A204.1 (cell line): ENCODE measurements around the gene TRANK1.
"Not testable (repeated sequence)": the region's sequence is repeated elsewhere in the genome, so short reads cannot be mapped to it uniquely, and the experiment has no call there.

Experiments
- FAIRE-seq: peaks from 2 replicates; lab custom pipeline; 2012; peaks lifted over from hg19 to GRCh38; lab: Jason Lieb, UNC

TRANK1 gene

GRCh38 chr3:36892457-36893136 is 52.3 kb downstream of the TRANK1 start:
- no peak for FAIRE-seq

GRCh38 chr3:36891701-36892160 is 53.1 kb downstream of the TRANK1 start:
- FAIRE-seq = no peak

- FAIRE-seq = not testable (repeated sequence)
Observed at GRCh38 chr3:36891097-36891496, 53.8 kb downstream of the TRANK1 start.

DNA sequence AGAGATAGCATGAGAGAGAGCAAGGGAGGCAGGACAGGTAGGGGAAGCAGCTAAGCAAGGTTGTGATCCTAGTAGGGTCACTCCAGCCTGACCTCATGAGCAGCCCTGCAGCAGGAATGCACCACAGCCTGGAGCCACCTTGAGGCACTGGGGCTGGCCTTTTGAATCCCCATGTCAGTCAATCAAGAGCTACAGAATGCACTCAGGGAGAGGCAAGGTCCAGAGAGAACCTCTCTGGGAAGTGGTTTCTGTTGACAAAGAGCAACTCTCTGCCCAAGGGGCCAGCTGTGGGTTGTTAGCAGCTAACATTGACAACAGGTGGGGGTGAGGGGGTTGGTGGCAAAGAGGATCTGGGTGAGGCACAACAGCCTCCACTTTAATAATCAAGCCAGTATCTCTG is 54.6 kb downstream of the TRANK1 start:
- no peak for FAIRE-seq

GRCh38 chr3:36881735-36882134 is 63.1 kb downstream of the TRANK1 start:
- no peak for FAIRE-seq

DNA sequence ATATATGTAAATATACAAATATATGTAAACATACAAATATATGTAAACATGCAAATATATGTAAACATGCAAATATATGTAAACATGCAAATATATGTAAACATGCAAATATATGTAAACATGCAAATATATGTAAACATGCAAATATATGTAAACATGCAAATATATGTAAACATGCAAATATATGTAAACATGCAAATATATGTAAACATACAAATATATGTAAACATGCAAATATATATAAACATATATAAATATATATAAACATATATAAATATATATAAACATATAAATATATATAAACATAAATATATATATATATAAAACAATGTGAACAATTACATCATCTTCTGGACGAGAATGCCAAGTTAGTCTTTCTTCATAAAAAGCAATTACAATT is 65.0 kb downstream of the TRANK1 start:
- FAIRE-seq = not testable (repeated sequence)

- no peak for FAIRE-seq
Observed at GRCh38 chr3:36877930-36878685, 66.7 kb downstream of the TRANK1 start.

DNA sequence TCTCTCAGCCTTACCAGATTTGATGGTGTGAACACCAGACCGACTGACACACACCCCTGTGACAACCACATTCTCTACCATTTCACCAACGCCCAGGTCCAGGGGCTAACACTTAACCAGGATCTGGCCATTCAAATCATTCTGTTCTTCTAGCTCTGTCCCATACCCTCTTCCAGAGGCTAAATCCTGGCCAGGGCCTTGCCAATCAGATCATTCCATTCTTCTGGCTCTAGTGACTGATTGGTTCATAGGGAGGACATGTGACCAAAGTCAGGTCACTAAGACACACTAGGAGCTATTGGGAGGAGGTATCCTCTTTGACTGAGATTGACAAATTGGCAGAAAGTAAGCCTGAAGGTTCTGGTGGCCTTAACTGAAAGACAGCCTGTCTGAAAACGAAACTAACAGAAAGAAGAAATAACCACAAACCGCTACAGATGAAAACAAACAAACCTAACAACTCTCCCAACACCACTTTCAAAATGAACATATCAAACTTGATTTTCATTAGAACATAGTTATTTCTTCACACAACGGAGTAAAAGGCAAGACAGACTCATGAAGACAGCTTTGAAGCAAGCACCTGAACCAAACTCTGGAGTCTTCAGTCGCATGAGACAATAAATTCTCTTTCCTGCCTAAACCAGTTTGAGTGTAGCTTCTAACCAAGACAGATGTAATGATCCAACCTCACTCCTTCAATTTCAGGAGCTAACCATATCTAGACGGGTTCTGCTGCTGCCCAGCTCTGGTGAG is 68.5 kb downstream of the TRANK1 start:
- FAIRE-seq = no peak

DNA sequence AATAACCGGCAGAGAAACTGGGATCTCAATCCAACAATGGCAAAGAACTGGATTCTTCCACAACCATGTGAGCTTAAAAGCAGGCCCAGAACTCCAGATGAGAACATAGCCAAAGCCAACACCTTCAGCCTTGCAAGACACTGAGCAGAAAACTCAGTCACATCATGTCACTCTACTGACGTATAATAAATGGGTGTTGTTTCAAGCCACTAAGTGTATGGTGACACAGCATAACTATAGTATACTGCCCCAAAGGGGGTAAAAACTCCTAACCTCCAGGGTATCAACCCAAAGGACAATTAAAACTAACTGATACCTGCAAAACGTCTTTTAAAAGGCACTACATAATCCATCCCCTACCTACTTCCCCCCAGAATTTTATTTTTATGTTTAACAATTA is 69.5 kb downstream of the TRANK1 start:
- FAIRE-seq = no peak

DNA sequence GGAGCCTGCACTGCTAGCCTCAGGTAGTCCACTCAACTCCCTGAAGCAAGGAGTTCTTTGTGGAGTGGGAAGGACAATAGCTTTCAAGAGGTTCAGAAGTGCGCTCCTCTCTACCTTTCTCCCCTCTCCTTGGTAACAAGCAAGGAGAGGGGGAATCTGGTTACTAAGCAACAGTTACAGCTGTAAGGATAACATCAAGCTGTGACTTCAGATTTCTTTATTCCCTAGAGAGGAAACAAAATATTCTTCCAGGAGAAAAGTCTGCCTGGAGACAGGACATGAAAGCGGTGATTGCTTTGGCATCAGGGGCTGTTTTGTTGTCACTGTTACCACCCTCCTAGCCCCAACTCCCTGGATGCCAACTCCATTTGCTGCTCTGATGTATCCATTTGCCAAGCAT is 70.4 kb downstream of the TRANK1 start:
- FAIRE-seq = no peak

- no peak for FAIRE-seq
Observed at GRCh38 chr3:36871379-36872126, 73.3 kb downstream of the TRANK1 start.

GRCh38 chr3:36868614-36869436 is 76.0 kb downstream of the TRANK1 start:
- peak; percentile 74 for FAIRE-seq

DNA sequence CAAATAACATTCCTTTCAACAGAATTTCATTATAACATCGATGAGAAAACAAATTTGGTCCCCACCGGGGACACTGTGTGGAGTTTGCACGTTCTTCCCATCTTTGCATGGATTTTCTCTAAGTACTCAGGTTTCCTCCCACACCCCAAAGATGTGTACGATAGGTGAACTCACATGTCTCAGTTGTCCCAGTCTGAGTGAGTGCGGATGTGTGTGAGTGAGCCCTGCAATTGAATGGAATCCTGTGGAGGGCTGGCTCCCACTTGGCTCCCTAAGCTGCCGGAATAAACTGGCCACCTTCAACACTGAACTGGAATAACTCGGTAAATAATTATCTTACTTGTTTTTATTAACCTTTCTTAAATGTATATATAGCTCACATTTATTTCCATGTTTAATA is 77.0 kb downstream of the TRANK1 start:
- FAIRE-seq = no peak

GRCh38 chr3:36866368-36866767 is 78.5 kb downstream of the TRANK1 start:
- FAIRE-seq = no peak

GRCh38 chr3:36864180-36865053 is 80.4 kb downstream of the TRANK1 start:
- no peak for FAIRE-seq

DNA sequence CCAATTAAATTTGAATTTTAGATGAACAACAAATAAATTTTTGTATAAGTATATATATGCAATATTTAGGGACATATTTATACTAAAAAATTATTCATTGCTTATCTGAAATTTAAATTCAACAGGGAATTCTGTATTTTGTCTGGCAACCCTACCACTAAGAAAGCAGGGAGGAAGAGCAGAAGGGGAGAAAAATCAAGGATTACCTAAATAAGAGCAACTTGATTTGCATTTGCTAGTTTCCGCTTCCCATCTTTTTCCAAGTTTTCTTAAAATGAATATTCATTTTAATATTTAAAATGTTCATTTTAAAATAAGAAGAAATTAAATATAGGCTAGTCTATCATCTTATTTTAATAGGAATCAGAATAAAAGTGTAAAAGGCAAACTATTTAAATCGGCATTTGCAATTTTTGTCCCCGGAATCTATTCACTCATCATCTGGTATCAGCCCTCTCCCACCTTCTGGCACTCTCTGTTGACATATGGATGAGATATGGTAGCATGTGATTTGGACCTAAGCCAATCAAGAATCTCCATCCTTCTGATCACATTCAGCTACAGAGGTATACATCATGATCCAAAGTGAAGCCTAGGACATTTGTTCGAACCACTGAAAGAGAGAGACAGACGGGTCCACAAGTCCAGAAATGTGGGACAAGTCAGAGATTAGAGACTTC is 82.6 kb downstream of the TRANK1 start:
- no peak for FAIRE-seq

DNA sequence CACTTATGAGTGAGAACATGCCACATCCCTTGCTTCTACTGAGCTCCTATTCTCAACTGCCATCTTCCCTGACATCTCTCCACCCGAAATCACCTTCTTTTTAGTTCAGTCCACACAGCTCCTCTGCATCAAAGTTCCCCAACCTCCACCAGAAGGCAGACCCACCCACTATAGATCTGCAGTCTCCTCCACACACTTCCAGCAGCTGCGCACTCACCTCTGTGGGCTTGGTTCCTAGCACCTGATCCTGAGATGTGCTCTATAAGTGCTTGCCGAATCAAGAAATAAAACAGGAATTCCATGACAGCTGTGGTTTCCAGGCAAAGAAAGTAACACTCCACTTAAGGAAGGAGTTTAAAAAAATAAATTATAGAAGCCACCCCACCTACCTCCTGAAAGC is 85.4 kb downstream of the TRANK1 start:
- no peak for FAIRE-seq

- no peak for FAIRE-seq
Observed at GRCh38 chr3:36852071-36852470, 92.8 kb downstream of the TRANK1 start.

- FAIRE-seq = no peak
Observed at GRCh38 chr3:36850743-36851142, 94.1 kb downstream of the TRANK1 start.

- no peak for FAIRE-seq
Observed at GRCh38 chr3:36846406-36846805, 98.4 kb downstream of the TRANK1 start.
